NCI-H1417 treated with DMSO at 0.1 percent for 48 hours (cell line): Measurements from ENCODE around the gene PAX7.

Experiments
- DNase-seq: peaks from one replicate; lab custom pipeline; 2025; lab: John Stamatoyannopoulos, UW

PAX7 gene

GRCh38 chr1:18641005-18641941 is 10.6 kb downstream of the PAX7 start:
- no peak for DNase-seq

- no peak for DNase-seq
These were observed 11.8 kb downstream of the PAX7 start for GRCh38 chr1:18642278-18643095.

DNA sequence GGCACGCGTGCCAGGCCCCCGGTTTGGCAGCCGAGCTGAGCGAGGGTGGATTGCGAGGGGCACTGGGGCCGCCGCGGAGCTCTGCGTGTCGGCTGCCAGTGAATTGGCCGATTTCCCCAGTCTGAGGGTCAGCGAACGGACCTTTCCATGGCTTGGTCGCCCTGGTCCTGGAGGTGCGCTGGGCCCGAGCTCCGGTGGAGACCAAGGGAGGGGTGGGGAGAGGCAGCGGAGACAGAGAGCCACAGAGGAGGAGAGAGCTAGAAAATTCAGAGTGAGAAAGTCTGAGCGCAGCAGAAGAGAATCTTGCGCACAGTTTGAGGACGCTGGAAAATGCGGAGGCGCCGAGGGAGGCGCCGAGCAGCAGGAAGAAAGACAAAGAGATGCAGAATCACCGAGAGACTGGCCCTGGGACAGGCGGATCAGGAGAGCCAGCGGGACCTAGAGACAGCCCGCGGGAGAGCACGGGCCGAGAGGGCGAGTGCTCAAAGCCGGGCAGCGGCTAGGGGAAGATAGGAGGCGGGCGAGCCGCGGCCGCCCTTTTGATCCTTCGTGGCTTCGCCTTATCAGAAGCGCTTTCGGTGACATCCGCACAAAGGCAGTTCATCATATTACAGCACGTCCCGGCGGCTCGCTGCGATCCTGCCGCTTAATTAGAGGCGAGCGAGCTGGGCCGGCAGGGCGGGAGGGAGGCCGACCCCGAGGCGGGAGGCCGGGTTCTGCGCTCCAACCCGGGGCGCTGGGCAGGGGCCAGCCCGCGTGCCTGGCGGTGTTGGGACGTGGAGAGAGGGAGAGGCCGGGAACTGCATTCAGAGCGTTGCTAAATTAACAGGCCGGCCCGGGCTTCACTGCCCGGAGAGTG is 12.7 kb downstream of the PAX7 start:
- DNase-seq: no peak

DNA sequence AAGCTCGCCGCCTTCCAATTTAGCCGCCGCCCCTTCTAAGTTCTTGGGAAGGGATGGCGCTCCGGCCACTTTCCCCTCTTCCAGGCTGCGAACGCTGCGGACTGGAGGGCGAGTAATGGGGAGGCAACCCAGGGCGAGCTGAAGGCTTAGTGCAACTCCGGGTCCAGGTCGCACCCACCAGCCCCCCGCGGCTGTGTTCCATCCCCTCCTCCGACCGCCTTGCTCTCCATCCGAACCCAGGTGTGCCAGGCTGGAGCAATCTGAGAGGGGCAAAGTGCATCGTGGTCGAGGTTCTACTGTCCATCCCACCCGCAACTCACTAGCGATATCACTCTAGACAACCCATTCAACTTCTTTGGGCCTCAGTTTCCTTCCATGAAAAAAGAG is 13.4 kb downstream of the PAX7 start:
- DNase-seq: no peak

- DNase-seq: no peak
These were observed 13.8 kb downstream of the PAX7 start for GRCh38 chr1:18644446-18644845.

- DNase-seq: no peak
These were observed 14.5 kb downstream of the PAX7 start for GRCh38 chr1:18644973-18645746.

DNA sequence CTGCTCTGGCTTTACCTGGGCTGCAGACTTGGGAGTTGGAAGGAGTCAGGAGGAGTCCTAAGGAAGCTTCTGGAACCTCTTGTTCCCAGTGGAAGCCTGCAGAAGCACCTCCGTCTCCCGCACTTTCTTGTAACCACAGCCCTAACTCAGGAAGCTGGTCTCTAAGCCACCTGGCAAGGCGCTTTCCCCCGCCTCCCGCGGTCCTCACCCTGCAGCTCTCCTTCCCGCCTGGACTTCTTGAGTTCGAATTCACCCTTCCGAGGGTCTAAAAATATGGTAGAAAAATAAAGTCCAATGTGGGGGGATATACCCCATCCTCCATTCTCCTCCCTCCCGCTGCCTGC is 15.1 kb downstream of the PAX7 start:
- no peak for DNase-seq

GRCh38 chr1:18646091-18646785 is 15.6 kb downstream of the PAX7 start:
- no peak for DNase-seq

GRCh38 chr1:18646786-18647410 is 16.3 kb downstream of the PAX7 start:
- no peak for DNase-seq

- no peak for DNase-seq
These were observed 17.1 kb downstream of the PAX7 start for GRCh38 chr1:18647681-18648214.

GRCh38 chr1:18649693-18650370 is 19.2 kb downstream of the PAX7 start:
- no peak for DNase-seq

- DNase-seq: no peak
These were observed 21.1 kb downstream of the PAX7 start for GRCh38 chr1:18651713-18652112.

DNA sequence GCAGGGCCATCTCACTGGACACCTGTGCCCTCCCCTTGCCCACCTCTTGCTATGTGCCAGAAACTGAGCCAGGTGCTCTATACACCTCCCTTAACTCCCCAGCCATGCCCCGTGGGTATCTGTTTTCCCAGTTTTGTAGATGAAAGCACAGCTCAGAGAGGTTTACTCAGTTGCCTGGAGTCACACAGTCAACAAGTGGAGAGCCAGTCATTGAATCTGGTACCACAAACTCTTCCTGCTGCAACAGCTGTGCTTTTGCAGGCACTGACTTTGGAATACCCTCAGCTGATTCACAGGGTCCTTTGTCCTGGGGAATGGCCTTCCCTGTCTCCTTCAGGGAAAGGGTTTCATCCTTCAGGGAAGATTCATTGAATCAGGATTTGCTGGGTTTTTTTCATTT is 22.1 kb downstream of the PAX7 start:
- DNase-seq: no peak

- no peak for DNase-seq
These were observed 22.7 kb downstream of the PAX7 start for GRCh38 chr1:18653367-18653766.

- no peak for DNase-seq
These were observed 23.3 kb downstream of the PAX7 start for GRCh38 chr1:18653916-18654315.

- DNase-seq: no peak
These were observed 24.0 kb downstream of the PAX7 start for GRCh38 chr1:18654599-18654998.

DNA sequence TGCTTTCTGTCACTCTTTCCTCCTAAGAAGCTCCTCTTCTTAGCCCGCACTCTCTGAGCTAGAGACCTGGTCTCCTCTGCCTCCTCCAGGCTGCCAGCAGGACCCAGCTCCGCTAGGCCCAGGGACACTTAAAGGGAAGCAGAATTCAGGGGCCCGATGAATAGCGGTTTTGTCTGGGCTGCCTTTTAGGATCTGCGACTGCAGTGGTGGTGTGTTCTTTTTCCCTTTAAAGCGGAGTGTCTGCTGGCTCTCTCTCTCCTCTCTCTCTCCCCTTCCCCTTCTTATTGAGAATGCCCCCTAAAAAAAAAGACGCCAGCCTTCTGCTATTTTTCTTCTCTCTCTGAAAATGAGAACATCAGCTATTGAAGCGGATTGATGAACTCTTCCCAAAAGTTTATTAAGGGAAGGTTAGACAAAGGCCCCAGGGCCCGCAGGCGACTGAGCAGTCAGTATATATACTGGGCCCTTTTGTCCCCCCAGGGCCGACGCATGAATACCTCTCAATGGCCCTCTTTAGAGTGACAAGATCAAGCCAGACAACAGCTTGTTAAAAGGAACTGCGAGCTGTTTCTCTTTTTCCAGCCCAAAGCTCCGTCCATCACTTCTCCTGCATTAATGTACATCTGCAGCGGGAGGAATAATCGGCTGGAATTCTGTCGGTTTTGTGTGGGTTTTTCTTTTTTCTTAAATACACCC is 27.0 kb downstream of the PAX7 start:
- DNase-seq: no peak

DNA sequence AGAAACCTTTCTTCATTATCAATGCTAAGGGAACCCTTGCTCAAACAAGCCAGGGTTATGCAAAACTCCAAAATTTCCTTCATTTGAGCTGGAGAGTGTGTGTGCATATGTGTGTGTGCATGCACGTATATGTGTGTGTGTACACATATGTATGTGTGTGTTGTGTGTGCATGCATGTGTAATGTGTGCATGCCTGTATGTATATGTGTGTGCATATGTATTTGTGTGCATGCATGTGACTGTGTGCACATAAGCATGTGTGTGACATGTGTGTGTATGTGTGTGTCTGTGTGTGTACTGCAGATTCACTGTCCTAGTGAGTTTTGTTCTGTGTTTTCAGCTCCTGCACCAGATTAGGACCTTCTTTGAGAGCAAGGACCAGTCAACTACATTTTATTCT is 28.2 kb downstream of the PAX7 start:
- DNase-seq: no peak
